Epidermal melanocyte (primary cell): ENCODE results near the gene AHNAK2.
"Not testable (repeated sequence)": the region's sequence is repeated elsewhere in the genome, so short reads cannot be mapped to it uniquely, and the experiment has no call there.

ENCODE experiments used
- DNase-seq: peaks from one replicate; pipeline ENCODE4 v3.0.0; 2011; ENCODE audit warnings: low spot score; ENCODE audit not compliant: insufficient read length

Gene AHNAK2

DNA sequence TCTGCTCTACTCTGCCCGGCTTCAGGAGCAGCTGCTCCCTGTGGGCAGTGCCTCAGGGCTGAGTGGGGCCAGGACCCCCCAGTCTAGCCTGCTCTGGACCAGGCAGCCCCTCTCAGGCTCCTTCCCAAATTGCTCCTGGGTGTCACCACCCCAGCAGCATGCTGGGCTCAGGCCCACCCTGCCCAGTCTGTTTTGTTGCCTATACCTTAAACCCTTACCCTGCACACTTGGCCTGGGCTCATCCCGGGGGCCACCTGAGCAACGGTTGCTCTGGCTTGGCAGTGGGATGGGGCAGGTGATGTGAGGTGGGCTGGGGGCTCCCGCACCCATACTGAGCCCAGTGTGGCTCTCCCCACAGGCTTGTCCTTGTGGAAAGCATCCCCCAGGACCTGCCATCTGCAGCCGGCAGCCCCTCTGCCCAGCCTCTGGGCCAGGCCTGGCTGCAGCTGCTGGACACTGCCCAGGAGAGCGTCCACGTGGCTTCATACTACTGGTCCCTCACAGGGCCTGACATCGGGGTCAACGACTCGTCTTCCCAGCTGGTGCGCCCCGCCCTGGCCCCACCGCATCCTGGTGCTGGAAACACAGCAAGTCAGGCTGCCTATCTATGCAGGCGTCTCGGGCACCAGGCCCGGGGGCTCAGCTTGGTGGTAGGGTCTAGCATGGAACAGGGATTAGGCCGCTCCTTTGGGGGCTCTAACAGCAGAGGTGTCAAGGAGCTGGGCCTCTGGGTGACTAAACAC, 49.6 kb downstream of the AHNAK2 start:
- DNase-seq = no peak

- no peak for DNase-seq
Observed at GRCh38 chr14:104927901-104928300, 50.3 kb downstream of the AHNAK2 start.

- DNase-seq = no peak
Observed at GRCh38 chr14:104927432-104927816, 50.8 kb downstream of the AHNAK2 start.

- DNase-seq = no peak
Observed at GRCh38 chr14:104926619-104927431, 51.3 kb downstream of the AHNAK2 start.

GRCh38 chr14:104925855-104926609, 52.1 kb downstream of the AHNAK2 start:
- no peak for DNase-seq

DNA sequence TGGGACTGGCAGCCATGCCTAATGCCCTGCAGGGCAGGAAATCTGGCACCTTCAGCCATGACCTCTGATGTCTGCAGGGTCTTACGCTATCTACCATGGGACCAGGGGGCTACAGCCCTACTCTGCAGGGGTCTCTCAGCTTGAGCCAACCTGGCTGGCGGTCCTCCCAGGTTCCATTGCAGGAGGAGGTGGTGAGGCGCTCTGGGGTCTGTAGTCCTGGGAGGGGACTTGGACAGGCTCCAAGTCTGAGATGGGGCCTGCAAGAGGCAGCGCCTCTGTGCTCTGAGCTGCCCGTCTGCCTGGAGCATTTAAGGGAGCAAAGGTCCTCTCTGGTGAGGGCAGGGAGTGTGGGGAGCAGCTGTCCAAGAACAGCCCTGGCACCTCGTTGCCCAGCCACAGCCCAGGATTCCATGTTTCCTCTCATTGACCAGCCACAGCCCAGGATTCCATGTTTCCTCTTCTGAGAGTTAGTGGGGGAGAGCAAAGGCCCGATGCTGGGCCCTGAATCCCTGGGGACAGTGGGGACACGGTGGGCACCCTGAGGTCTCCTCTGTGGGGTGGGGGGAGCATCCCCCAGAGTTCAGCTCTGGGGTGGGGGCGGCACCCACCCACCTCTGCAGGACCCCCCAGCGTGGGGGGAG, 52.8 kb downstream of the AHNAK2 start:
- DNase-seq = no peak

DNA sequence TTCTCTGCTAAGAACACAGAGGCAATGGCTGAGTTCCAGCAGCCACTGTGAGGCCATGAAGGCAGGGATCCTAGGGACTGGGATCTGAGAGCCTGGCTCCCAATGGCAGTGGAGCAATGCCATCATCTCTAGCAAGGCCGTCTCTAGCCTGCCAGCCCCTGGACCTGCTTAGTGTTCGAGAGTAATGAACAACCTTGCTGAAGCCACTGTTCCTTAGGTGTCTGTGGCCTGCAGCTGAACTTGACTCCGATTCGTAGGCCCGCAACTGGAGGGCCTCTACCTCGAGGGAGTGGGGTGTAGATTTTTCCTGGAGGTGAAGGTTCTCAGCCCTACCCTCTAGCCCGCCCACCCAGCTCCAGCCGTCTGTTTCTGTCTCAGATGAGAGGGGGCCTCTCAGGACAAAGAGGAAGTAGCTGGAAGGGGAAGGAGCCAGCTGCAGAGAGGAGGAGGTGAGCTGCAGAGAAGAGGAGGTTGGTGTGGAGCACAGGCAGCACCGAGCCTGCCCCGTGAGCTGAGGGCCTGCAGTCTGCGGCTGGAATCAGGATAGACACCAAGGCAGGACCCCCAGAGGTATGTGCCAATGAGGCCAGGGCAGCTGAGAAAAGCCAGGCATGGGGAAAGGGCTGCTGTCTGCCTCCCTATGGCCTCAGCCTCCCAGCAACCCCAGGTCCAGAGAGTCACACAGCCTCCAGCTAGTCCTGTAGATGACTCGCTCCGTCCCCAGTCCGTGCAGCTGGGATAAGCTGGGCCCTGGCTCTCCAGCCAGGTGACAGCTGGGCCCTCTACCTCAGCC, 53.6 kb downstream of the AHNAK2 start, which contains the start of gene PLD4:
PLD4 (plus strand) TSS at position 459 of the 793 bp plus-strand sequence. CDS start 2,262 bp downstream, outside the sequence.
- DNase-seq = no peak

DNA sequence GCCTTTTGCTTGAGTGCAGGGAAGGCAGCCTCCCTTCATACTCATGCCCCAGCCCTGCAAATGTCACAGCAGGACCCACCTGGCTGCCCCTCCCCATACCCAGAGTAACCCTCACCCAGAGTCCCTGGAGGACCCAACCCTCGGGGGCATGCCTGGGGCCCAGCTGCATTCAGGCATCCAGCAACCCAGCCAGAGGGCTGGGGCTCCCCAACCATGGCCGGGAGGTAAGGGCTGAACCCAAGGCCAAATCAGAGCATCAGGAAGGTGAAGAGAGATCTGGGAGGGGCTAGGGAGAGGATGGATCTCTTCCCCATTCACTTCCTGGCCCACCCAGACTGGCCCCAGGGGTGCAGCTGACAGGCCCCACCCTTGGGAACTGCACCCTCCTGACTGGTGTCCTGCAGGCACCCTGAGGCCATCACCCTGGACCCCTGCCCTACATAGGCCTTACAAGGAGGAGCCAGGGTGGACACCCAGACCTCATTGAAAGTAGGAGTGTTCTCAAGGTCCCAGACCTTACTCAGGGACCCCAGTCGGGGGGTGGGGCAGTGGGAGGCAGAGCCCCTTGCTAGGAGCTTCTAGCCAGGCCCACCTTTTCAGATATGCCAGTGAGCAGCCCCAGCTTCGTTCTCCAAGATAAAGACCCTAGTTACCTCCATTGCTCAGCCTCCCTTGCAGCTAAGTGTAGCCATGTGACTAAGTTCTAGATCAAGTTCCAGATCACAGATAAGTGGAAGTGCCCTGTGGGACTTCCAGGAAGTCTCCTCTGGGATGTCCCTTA, 54.3 kb downstream of the AHNAK2 start:
- DNase-seq = no peak

GRCh38 chr14:104919993-104920315, 58.2 kb downstream of the AHNAK2 start:
- DNase-seq = no peak

DNA sequence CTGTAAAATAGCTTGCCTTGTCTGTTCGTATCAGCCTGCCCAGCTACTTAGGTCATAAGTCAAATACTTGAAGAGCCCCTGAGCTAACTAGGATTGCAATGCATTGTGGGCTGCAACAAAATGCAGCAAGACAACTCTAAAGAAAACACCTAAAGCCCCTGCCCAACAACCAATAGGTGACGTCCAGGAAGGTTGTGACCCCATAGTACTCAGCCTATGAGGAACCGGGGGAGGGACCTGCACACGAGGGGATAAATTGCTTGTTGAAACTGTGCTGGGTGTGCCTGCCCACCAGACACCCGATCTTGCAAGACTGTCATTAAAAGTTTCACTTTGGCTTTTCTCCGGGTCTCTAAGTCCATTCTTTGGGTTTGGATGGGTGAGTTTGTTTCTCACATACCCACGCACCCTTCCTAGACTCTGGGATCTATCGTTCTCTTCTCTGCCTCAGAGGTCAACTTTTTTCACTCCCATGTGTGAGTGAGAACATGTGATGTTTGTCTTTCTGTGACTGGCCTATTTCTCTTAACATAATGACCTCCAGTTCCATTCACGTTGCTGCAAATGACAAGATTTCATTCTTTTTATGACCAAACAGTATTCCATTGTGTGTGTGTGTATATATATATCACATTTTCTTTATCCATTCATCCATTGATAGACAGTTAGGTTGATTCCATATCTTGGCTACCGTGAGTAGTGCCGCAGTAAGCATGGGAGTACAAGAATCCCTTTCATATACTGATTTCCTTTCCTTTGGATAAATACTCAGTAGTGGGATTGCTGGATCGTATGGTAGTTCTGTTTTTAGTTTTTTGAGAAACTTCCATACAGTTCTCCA, 58.8 kb downstream of the AHNAK2 start:
- not testable (repeated sequence) for DNase-seq

- DNase-seq = no peak
Observed at GRCh38 chr14:104917993-104918392, 60.2 kb downstream of the AHNAK2 start.

DNA sequence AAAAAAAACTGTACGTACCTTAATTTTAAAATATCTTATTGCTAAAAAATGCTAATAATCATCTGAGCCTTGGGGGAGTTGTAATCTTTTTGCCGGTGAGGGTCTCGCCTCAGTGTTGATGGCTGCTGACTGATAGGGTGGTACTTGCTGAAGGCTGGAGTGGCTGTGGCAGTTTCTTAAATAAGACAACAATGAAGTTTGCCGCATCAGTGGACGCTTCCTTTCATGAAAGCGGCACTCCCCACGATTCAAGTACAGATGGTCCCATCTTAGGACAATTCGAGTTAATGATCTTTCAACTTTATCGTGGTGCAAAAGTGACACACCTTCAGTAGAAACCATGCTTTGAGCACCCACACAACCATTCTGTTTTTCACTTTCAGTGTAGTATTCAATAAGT, 61.1 kb downstream of the AHNAK2 start:
- no peak for DNase-seq

- no peak for DNase-seq
Observed at GRCh38 chr14:104913435-104913834, 64.7 kb downstream of the AHNAK2 start.

- DNase-seq = no peak
Observed at GRCh38 chr14:104912053-104912452, 66.1 kb downstream of the AHNAK2 start.

DNA sequence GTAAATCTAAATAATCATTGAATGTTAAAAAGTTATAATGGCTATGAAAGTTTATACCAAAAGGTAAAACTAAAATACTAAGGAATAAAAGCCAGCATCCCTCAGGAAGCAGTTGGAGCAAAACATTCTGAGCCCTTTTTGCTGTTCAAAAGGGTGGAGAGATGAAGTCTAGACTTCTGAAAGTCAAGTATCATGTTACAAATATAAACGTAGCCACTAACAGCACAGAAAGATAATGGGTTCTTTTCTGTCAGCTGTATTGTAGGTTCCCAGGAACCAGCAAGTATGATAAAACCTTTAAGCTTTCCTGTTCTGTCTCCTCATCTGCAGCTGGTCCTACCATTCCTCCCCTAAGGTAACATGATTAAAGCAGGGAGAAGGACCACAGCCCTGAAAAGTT, 69.9 kb downstream of the AHNAK2 start:
- no peak for DNase-seq

DNA sequence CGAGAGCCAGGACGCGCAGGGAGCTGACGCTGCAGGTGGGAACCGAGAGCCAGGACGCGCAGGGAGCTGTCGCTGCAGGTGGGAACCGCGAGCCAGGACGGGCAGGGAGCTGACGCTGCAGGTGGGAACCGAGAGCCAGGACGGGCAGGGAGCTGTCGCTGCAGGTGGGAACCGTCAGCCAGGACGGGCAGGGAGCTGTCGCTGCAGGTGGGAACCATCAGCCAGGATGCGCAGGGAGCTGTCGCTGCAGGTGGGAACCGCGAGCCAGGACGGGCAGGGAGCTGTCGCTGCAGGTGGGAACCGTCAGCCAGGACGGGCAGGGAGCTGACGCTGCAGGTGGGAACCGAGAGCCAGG, 72.6 kb downstream of the AHNAK2 start:
- not testable (repeated sequence) for DNase-seq

DNA sequence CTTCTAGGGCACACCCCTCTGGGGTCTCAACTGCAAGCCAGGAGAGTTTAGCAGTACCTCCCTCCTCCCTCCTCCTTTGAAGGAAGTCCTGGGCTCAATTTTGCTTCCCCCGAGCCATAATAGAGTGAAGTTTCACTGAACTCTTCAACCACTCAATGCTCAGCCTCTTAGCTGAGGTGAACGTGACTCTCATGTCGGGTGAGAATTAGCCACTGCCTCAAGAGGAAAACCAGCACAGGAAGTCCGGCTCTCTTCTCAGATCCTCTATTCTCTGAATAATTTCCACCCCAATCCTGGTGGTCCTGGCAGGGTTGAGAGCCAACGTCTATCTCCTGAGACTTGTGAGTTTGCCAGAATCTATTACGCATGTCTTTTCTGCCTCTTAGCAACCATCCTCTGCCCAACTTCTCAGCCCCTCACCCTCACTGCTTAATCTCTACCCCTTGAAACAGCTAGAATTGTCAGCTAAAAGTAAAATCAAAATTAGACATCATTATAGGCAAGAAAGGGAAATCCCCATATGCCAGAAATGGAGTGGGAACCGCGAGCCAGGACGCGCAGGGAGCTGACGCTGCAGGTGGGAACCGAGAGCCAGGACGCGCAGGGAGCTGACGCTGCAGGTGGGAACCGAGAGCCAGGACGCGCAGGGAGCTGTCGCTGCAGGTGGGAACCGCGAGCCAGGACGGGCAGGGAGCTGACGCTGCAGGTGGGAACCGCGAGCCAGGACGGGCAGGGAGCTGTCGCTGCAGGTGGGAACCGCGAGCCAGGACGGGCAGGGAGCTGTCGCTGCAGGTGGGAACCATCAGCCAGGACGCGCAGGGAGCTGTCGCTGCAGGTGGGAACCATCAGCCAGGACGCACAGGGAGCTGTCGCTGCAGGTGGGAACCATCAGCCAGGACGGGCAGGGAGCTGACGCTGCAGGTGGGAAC, 73.3 kb downstream of the AHNAK2 start:
- DNase-seq = not testable (repeated sequence)

DNA sequence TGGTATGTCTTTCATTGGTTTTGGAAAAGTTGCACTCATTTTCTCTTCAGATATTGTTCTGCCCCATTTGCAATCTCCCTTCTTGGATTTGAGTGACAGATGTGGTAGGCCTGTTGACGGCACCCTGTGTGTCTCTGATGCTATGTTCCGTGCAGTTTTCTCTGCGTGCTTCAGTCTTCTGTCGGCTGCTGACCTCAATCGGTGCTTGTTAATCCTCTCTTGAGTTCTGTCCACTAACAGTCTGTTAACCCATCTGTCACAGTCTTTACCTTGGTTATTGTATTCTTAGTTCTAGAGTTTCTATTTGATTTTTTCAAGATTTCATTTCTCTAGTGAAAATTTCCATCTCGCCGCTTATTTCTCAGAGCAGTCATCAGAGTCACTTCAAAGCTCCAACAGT, 74.2 kb downstream of the AHNAK2 start:
- DNase-seq = no peak
